ENCODE measurements around the gene TRIM41.

Gene TRIM41

GRCh38 chr5:181243018-181243563, 20.0 kb downstream of the TRIM41 start:
- H3K27ac ChIP-seq: peak overlapping the region; percentile 91 to 99 (median 96)
- H3K4me1 ChIP-seq: peaks cover 58 to 70% (median 66%) of the 10 kb centered on the region in 10 experiments
- no peak for TF ChIP-seq Cebpa-rat (IDR thresholded peaks at IDR 0.05)
- H3K4me2 ChIP-seq: peak overlapping the region; percentile 94 to 100 (median 98)
- H3K27me3 ChIP-seq: no peaks in the 10 kb centered on the region
- peak overlapping the region; percentile 90 to 99 (median 97) for H3K9ac ChIP-seq
- H3K4me3 ChIP-seq: peak overlapping the region; percentile 72 to 98 (median 90)
- no peaks in the 10 kb centered on the region for H3K9me3 ChIP-seq (replicated peaks in 1 of 11)
- H3K36me3 ChIP-seq: peaks cover 47 to 52% (median 51%) of the 10 kb centered on the region in 11 experiments
- peaks cover 55 to 65% (median 58%) of the 10 kb centered on the region in 11 experiments for H4K20me1 ChIP-seq

GRCh38 chr5:181243564-181244343, 20.7 kb downstream of the TRIM41 start, which contains the start of gene RACK1:
RACK1 (minus strand) TSS chr5:181243906; CDS start chr5:181243800, 106 bp downstream.
- TF ChIP-seq Cebpa-rat (IDR thresholded peaks at IDR 0.05): no peak
- Histone ChIP-seq H4K20me1 (peaks cover 52 to 65% (median 58%) of the 10 kb centered on the region in 11 experiments), H3K9me3 (replicated peaks in 1 of 11) (no peaks in the 10 kb centered on the region), H3K4me2 (peak within 1 kb of the TSS; percentile 94 to 100 (median 99)), H3K9ac (peak within 1 kb of the TSS; percentile 90 to 99 (median 97)), H3K27me3 (no peaks in the 10 kb centered on the region), H3K4me3 (peak within 1 kb of the TSS; percentile 72 to 98 (median 90)), H3K4me1 (peaks cover 61 to 74% (median 69%) of the 10 kb centered on the region in 10 experiments), H3K36me3 (peaks cover 41 to 46% (median 45%) of the 10 kb centered on the region in 11 experiments), H3K27ac (peak within 1 kb of the TSS; percentile 91 to 99 (median 96))

- Histone ChIP-seq H3K27ac (peak overlapping the region; percentile 91 to 99 (median 96)), H3K9me3 (replicated peaks in 1 of 11) (no peaks in the 10 kb centered on the region), H3K4me3 (peak overlapping the region; percentile 72 to 98 (median 88)), H3K4me1 (peaks cover 63 to 74% (median 70%) of the 10 kb centered on the region in 10 experiments), H3K27me3 (no peaks in the 10 kb centered on the region), H3K36me3 (peaks cover 24 to 42% (median 34%) of the 10 kb centered on the region in 11 experiments), H3K9ac (peak overlapping the region; percentile 90 to 99 (median 97)), H3K4me2 (peak overlapping the region; percentile 94 to 100 (median 98)), H4K20me1 (peaks cover 40 to 65% (median 58%) of the 10 kb centered on the region in 11 experiments)
- TF ChIP-seq Cebpa-rat (IDR thresholded peaks at IDR 0.05): no peak
Measured at GRCh38 chr5:181245427-181246275, 22.6 kb downstream of the TRIM41 start.

- Histone ChIP-seq H3K4me3 (peak overlapping the region; percentile 72 to 98 (median 88)), H3K4me2 (peak overlapping the region; percentile 94 to 100 (median 99)), H3K27ac (peak overlapping the region; percentile 91 to 99 (median 96)), H3K9me3 (replicated peaks in 1 of 11) (no peaks in the 10 kb centered on the region), H3K36me3 (peaks cover 22 to 42% (median 34%) of the 10 kb centered on the region in 11 experiments), H3K27me3 (no peaks in the 10 kb centered on the region), H4K20me1 (peaks cover 40 to 65% (median 58%) of the 10 kb centered on the region in 11 experiments), H3K4me1 (peaks cover 63 to 74% (median 70%) of the 10 kb centered on the region in 10 experiments), H3K9ac (peak overlapping the region; percentile 90 to 99 (median 97))
- TF ChIP-seq Cebpa-rat (IDR thresholded peaks at IDR 0.05): no peak
Measured at GRCh38 chr5:181246276-181247049, 23.4 kb downstream of the TRIM41 start.

GRCh38 chr5:181248277-181248676, 25.2 kb downstream of the TRIM41 start:
- no peaks in the 10 kb centered on the region for H3K27me3 ChIP-seq
- H3K36me3 ChIP-seq: peaks cover 16 to 42% (median 34%) of the 10 kb centered on the region in 11 experiments; a peak in 21 of 22 replicates
- H3K4me2 ChIP-seq: peak overlapping the region; percentile 93 to 100 (median 99)
- TF ChIP-seq Cebpa-rat (IDR thresholded peaks at IDR 0.05): no peak
- H3K27ac ChIP-seq: peak overlapping the region; percentile 36 to 99 (median 96); a peak in 20 of 22 replicates
- peaks cover 35 to 65% (median 58%) of the 10 kb centered on the region in 11 experiments; a peak in 21 of 22 replicates for H4K20me1 ChIP-seq
- peak overlapping the region; percentile 72 to 98 (median 88) for H3K4me3 ChIP-seq
- H3K4me1 ChIP-seq: peaks cover 70 to 78% (median 75%) of the 10 kb centered on the region in 10 experiments
- H3K9me3 ChIP-seq (replicated peaks in 1 of 11): no peaks in the 10 kb centered on the region
- peak overlapping the region; percentile 90 to 99 (median 97) for H3K9ac ChIP-seq

- peaks cover 83 to 100% (median 98%) of the 10 kb centered on the region in 11 experiments; a peak in 21 of 22 replicates for H4K20me1 ChIP-seq
- H3K4me2 ChIP-seq: peak overlapping the region in 1 of 11 experiments; percentile 30; a peak in 2 of 22 replicates
- H3K4me3 ChIP-seq: no peak overlapping the region
Measured at GRCh38 chr5:181255276-181255675, 32.2 kb downstream of the TRIM41 start.

GRCh38 chr5:181255836-181256578, 32.9 kb downstream of the TRIM41 start:
- Histone ChIP-seq H3K9me3 (replicated peaks in 1 of 11) (no peaks in the 10 kb centered on the region), H3K4me2 (peak overlapping the region in 8 of 11 experiments; percentile 3 to 100 (median 98); a peak in 7 of 22 replicates), H4K20me1 (peaks cover 75 to 98% (median 93%) of the 10 kb centered on the region in 11 experiments; a peak in 20 of 22 replicates), H3K4me1 (peaks cover 55 to 88% (median 64%) of the 10 kb centered on the region in 10 experiments), H3K9ac (no peak overlapping the region), H3K27ac (no peak overlapping the region), H3K4me3 (no peak overlapping the region), H3K27me3 (no peaks in the 10 kb centered on the region), H3K36me3 (peaks cover 57 to 74% (median 65%) of the 10 kb centered on the region in 11 experiments)
- TF ChIP-seq Cebpa-rat (IDR thresholded peaks at IDR 0.05): no peak

More at GRCh38 chr5:181255276-181255675, 32.2 kb downstream of the TRIM41 start:
- no peak for TF ChIP-seq Cebpa-rat (IDR thresholded peaks at IDR 0.05)
- H3K36me3 ChIP-seq: peaks cover 58 to 81% (median 70%) of the 10 kb centered on the region in 11 experiments
- H3K9ac ChIP-seq: 0 out of 22 replicates have a peak overlapping the region, but pooled peaks of 2 of the 11 experiments have one; percentile 20 to 28
- H3K4me1 ChIP-seq: peaks cover 61 to 96% (median 71%) of the 10 kb centered on the region in 10 experiments
- no peak overlapping the region for H3K27ac ChIP-seq
- H3K27me3 ChIP-seq: no peaks in the 10 kb centered on the region
- no peaks in the 10 kb centered on the region for H3K9me3 ChIP-seq (replicated peaks in 1 of 11)

Data from BLaER1 treated with 17β-estradiol and CSF1 and Interleukin-3, amounts not matched to agents 10 nM and 100 nM (cell line).